ENCODE measurements around the gene CEP295NL.

- TF ChIP-seq CTCF (IDR thresholded peaks at IDR 0.05 in 8 of 11, conservative IDR thresholded peaks at IDR 0.05 in 3 of 11) (no peak), POLR2A (IDR thresholded peaks at IDR 0.05) (no peak), POLR2AphosphoS5 (IDR thresholded peaks at IDR 0.05) (peak in 1 of 3 donors; percentile 50)
These were observed 16.0 kb upstream of the CEP295NL start for GRCh38 chr17:78918979-78919378.

Measured in spleen (tissue), 7 donors.